HepG2 (cell line): Measurements from ENCODE around the gene CRY1. TPM values are rescaled to one million over a fixed set of nuclear protein-coding genes. Genes with fewer than 3 reads are reported as not detected.

Experiments used
- ATAC-seq: fragments of 200-7000 bp; cut with Tn5 transposase; 3 replicates; pipeline ENCODE4 v1.9.1; 2020; ENCODE audit warnings: mild to moderate bottlenecking, moderate library complexity
- BruUV-seq: library from RNA; stranded (reverse); fragments of 400-500 nt; replicated peaks from 2 replicates; lab custom pipeline; 2021; lab: Mats Ljungman, UMichigan
- CTCF ChIA-PET: fragments of 300-600 bp; formaldehyde crosslinking; extraction: SDS; loops from one replicate; lab custom pipeline; 2021; ENCODE audit warnings: low total read pairs, inconsistent platforms, low intra/inter-chr PET ratio; lab: Yijun Ruan, JAX
- POLR2A ChIA-PET: fragments of 350-600 bp; sonication (Branson Sonifier 250); formaldehyde crosslinking; loops from one replicate; lab custom pipeline; 2020; ENCODE audit warnings: antibody characterized with exemption, inconsistent platforms; lab: Yijun Ruan, JAX
- DNase-seq: peaks from one replicate; pipeline ENCODE4 v3.0.0-alpha.2; 2015; ENCODE audit warnings: low spot score
- FAIRE-seq: peaks from 3 replicates; lab custom pipeline; 2011; peaks lifted over from hg19 to GRCh38; lab: Jason Lieb, UNC
- H2AFZ ChIP-seq: one replicate; pipeline ENCODE4 v1.6.1; 2011; ENCODE audit warnings: low read length, inconsistent platforms
- H3K27ac ChIP-seq: fragments of 300-600 bp; 3 replicates; pipeline ENCODE4 v1.8.0; 2011; ENCODE audit warnings: mixed run types, mild to moderate bottlenecking, mixed read lengths, low read length, inconsistent platforms; ENCODE audit not compliant: insufficient read depth; ENCODE audit errors: extremely low read length
- H3K27me3 ChIP-seq, 2 experiments: fragments of 200-600 bp in 1 of 2; 2 replicates in 1 of 2; 3 replicates in 1 of 2; pipeline versions ENCODE4 v1.6.0 to v1.8.0; 2011; ENCODE audit warnings: low read length in 2 of 2, mild to moderate bottlenecking in 2 of 2, moderate library complexity in 2 of 2, inconsistent platforms in 1 of 2; ENCODE audit not compliant: insufficient read depth in 2 of 2, control insufficient read depth in 1 of 2
- H3K36me3 ChIP-seq, 2 experiments: fragments of 200-600 bp in 1 of 2; replicated peaks in 1 of 2; 2 replicates in 1 of 2; 3 replicates in 1 of 2; pipeline versions ENCODE4 v1.5.1 to v1.8.0; 2011; ENCODE audit warnings: low read length in 2 of 2, inconsistent platforms in 1 of 2; ENCODE audit not compliant: insufficient read depth in 2 of 2, control insufficient read depth in 1 of 2
- H3K4me1 ChIP-seq: 2 replicates; pipeline ENCODE4 v1.5.1; 2012; ENCODE audit warnings: low read length, inconsistent platforms; ENCODE audit not compliant: insufficient read depth
- H3K4me2 ChIP-seq: 2 replicates; pipeline ENCODE4 v1.6.0; 2011; ENCODE audit warnings: low read depth, low read length, inconsistent platforms
- H3K4me3 ChIP-seq, 3 experiments: fragments of 200-600 bp in 1 of 3; sonication (generic), shearing (Covaris generic) in 1 of 3; replicated peaks in 1 of 3; 2 replicates each; pipeline ENCODE4 v1.5.1; 2011 to 2016; ENCODE audit warnings: low read length in 3 of 3, inconsistent platforms in 2 of 3, low read depth in 2 of 3, mild to moderate bottlenecking in 2 of 3, control low read depth in 1 of 3, mixed read lengths in 1 of 3; ENCODE audit not compliant: insufficient read depth in 1 of 3
- H3K79me2 ChIP-seq: one replicate; pipeline ENCODE4 v1.6.1; 2011; ENCODE audit warnings: low read length, inconsistent platforms; ENCODE audit not compliant: insufficient read depth
- H3K9ac ChIP-seq: 2 replicates; pipeline ENCODE4 v1.6.0; 2011; ENCODE audit warnings: mild to moderate bottlenecking, low read depth, low read length, inconsistent platforms; ENCODE audit not compliant: insufficient read depth
- H3K9me3 ChIP-seq: 2 replicates; pipeline ENCODE4 v1.5.1; 2012; ENCODE audit warnings: mild to moderate bottlenecking, low read length
- H4K20me1 ChIP-seq: 2 replicates; pipeline ENCODE4 v1.6.0; 2011; ENCODE audit warnings: inconsistent platforms, mild to moderate bottlenecking, low read length, moderate library complexity; ENCODE audit not compliant: insufficient read depth
- ARNT ChIP-seq: fragments of 450-650 bp; IDR thresholded peaks from 2 replicates; pipeline ENCODE4 v1.6.1; 2017
- FOXC1 ChIP-seq: sonication (generic); formaldehyde crosslinking; IDR thresholded peaks from 2 replicates; pipeline ENCODE4 v1.8.0; 2022; ENCODE audit warnings: mild to moderate bottlenecking, missing genetic modification reagents, borderline replicate concordance
- ZNF142 ChIP-seq: sonication (generic); formaldehyde crosslinking; IDR thresholded peaks from 2 replicates; pipeline ENCODE4 v1.4.0; 2020; ENCODE audit warnings: missing genetic modification reagents
- ZNF503 ChIP-seq: sonication (generic); formaldehyde crosslinking; IDR thresholded peaks from 2 replicates; pipeline ENCODE4 v1.4.0; 2020; ENCODE audit warnings: missing genetic modification reagents
- ZNF616 ChIP-seq: sonication (generic); formaldehyde crosslinking; IDR thresholded peaks from 2 replicates; pipeline ENCODE4 v1.5.0; 2020; ENCODE audit warnings: low read depth, mild to moderate bottlenecking, missing genetic modification reagents
- in situ Hi-C: cut with HindIII; loops from 2 replicates; pipeline ENCODE4 v1.10.0; 2017; ENCODE audit warnings: low pct_unique_long_range_greater_than_20kb; ENCODE audit not compliant: extremely low pct_ligation_motif_present
- intact Hi-C: fragments of 100-400 bp; cut with micrococcal nuclease; formaldehyde crosslinking; loops from one replicate; pipeline ENCODE4 v1.10.0; 2022; ENCODE audit not compliant: unreplicated experiment
- polyA plus RNA-seq, 8 experiments: library from polyadenylated mRNA; depleted of rRNA in 3 of 8; stranded (reverse) in 7 of 8; unstranded in 1 of 8; fragments of >200 nt; fragmentation: Illumina TruSeq in 4 of 8; extraction: Trizol in 4 of 8; gene quantifications; 2 replicates each; pipeline versions ENCODE4 v1.2.1 to v1.2.3, GENCODE V29; 2011 to 2016; ENCODE audit warnings: low read depth in 4 of 8, missing spikeins in 1 of 8, mixed read lengths in 1 of 8; ENCODE audit not compliant: insufficient read depth in 1 of 8
- total RNA-seq, 5 experiments: library from RNA; depleted of rRNA; stranded (reverse); fragments of >200 nt; fragmentation: Illumina TruSeq; extraction: Trizol; gene quantifications; 2 replicates each; pipeline ENCODE4 v1.2.3, GENCODE V29; 2016; ENCODE audit warnings: low read depth in 1 of 5

CRY1 gene
- total and polyA plus RNA-seq, 2 of the 13 experiments (the other 11 are each of a cell fraction or from before 2014, with no cell fraction given), result 11.4 to 13.9 TPM

- TF ChIP-seq ZNF142 (CRISPR knock-in tag), result no peak
- no peak for TF ChIP-seq ZNF503 (CRISPR knock-in tag)
- TF ChIP-seq ARNT, result no peak
- no peak for TF ChIP-seq FOXC1
- TF ChIP-seq ZNF616, result no peak
- TF ChIP-seq, all 625 proteins: peak for 0
- in situ Hi-C loops, result no loop called here
- H3K4me1 ChIP-seq, result no peaks in the 10 kb centered on the region
- ChIA-PET CTCF (no interaction called here), POLR2A (no interaction called here)
- H3K4me2 ChIP-seq, result no peak overlapping the region
- no peaks in the 10 kb centered on the region for H3K27me3 ChIP-seq
- no peaks in the 10 kb centered on the region for H4K20me1 ChIP-seq
- no peak for FAIRE-seq
- no TSS peak for BruUV-seq
- no peak overlapping the region for H3K9ac ChIP-seq
- intact Hi-C loops, result no loop called here
- no peaks in the 10 kb centered on the region for H3K36me3 ChIP-seq
- ATAC-seq, result no peak
- H3K4me3 ChIP-seq, result no peak overlapping the region
- no peak overlapping the region for H3K27ac ChIP-seq
- DNase-seq, result no peak
- no peaks in the 10 kb centered on the region for H3K9me3 ChIP-seq
- H3K79me2 ChIP-seq, result no peaks in the 10 kb centered on the region
- no peak overlapping the region for H2AFZ ChIP-seq
Observed at GRCh38 chr12:107064687-107065086, 28.7 kb downstream of the CRY1 start.
